HG03342 (cell line): ENCODE measurements around the gene MAGEB18.

ENCODE experiments used
- ATAC-seq: cut with Tn5 transposase; IDR thresholded peaks from one replicate; pipeline ENCODE4 v1.9.1; 2021; ENCODE audit warnings: mild to moderate bottlenecking, moderate library complexity; ENCODE audit not compliant: unreplicated experiment

MAGEB18 gene

GRCh38 chrX:26138274-26138673 lies at the start of gene MAGEB18:
Gene MAGEB18 (plus strand): TSS chrX:26138343. CDS start chrX:26138986, 643 bp downstream.
- no peak for ATAC-seq

GRCh38 chrX:26100421-26100920 lies 37.7 kb upstream of the MAGEB18 start:
- no peak for ATAC-seq

- no peak for ATAC-seq
Measured at GRCh38 chrX:26109142-26109541, 29.0 kb upstream of the MAGEB18 start.

- ATAC-seq: no peak
Measured at GRCh38 chrX:26146024-26146423, 7.9 kb downstream of the MAGEB18 start.

- ATAC-seq: no peak
Measured at GRCh38 chrX:26160301-26160700, 22.2 kb downstream of the MAGEB18 start, which contains the start of gene MAGEB6B. Gene MAGEB6B (plus strand): TSS chrX:26160601. CDS start chrX:26160601, 0 bp downstream.
